Tibial artery (tissue), 4 donors: Measurements from ENCODE around the gene EGF.

Source experiments
- DNase-seq, 2 donors: peaks; one replicate each; pipeline ENCODE4 v3.0.0-alpha.2; 2019
- H3K27ac ChIP-seq, 2 donors: fragments of 200-600 bp; sonication (generic) in 1 of 2; 1 replicate in 1 of 2; 2 replicates in 1 of 2; pipeline ENCODE4 v1.5.1; 2018 to 2019; ENCODE audit warnings: mild to moderate bottlenecking in 1 of 2
- H3K27me3 ChIP-seq, 2 donors: fragments of 200-600 bp; sonication (generic) in 1 of 2; one replicate each; pipeline versions ENCODE4 v1.5.1 to v1.6.0; 2016 to 2019
- H3K36me3 ChIP-seq, 3 donors: fragments of 200-600 bp; sonication (generic) in 2 of 3; one replicate each; pipeline ENCODE4 v1.5.1; 2016 to 2019; ENCODE audit warnings: mild to moderate bottlenecking in 2 of 3
- H3K4me1 ChIP-seq, 4 donors: fragments of 200-600 bp; sonication (generic) in 2 of 4; 1 replicate in 3 of 4; 2 replicates in 1 of 4; pipeline ENCODE4 v1.5.1; 2016 to 2019
- H3K4me3 ChIP-seq, 2 donors: fragments of 200-600 bp; sonication (generic) in 1 of 2; 1 replicate in 1 of 2; 2 replicates in 1 of 2; pipeline ENCODE4 v1.5.1; 2018 to 2019; ENCODE audit warnings: mild to moderate bottlenecking in 2 of 2
- H3K9me3 ChIP-seq, 3 donors: fragments of 200-600 bp; sonication (generic) in 1 of 3; one replicate each; pipeline ENCODE4 v1.5.1; 2016 to 2019
- CTCF ChIP-seq, 2 experiments: fragments of 200-600 bp in 1 of 2; fragments of 450-650 bp in 1 of 2; IDR thresholded peaks; one replicate each; pipeline ENCODE4 v1.5.1; 2017 to 2019; ENCODE audit warnings: antibody characterized with exemption in 2 of 2, mild to moderate bottlenecking in 1 of 2, moderate library complexity in 1 of 2
- intact Hi-C: fragments of 100-400 bp; cut with DNase I; formaldehyde crosslinking; loops from one replicate; pipeline ENCODE4 v1.15.0; 2023; ENCODE audit warnings: low total_unique reads

The EGF gene

GRCh38 chr4:109962401-109962800 is 49.7 kb downstream of the EGF start:
- Histone ChIP-seq H3K27ac (no peak overlapping the region), H3K4me1 (no peaks in the 10 kb centered on the region), H3K36me3 (no peaks in the 10 kb centered on the region), H3K4me3 (no peak overlapping the region), H3K27me3 (no peaks in the 10 kb centered on the region), H3K9me3 (no peaks in the 10 kb centered on the region)
- intact Hi-C loops, result no loop called here
- DNase-seq, result no peak
- TF ChIP-seq CTCF (IDR thresholded peaks at IDR 0.05), result no peak

- Histone ChIP-seq H3K27ac (no peak overlapping the region), H3K4me3 (no peak overlapping the region), H3K4me1 (no peaks in the 10 kb centered on the region), H3K27me3 (peaks cover 0 to 5% of the 10 kb centered on the region in 2 donors), H3K9me3 (no peaks in the 10 kb centered on the region), H3K36me3 (no peaks in the 10 kb centered on the region)
- intact Hi-C loops, result no loop called here
- no peak for TF ChIP-seq CTCF (IDR thresholded peaks at IDR 0.05)
- no peak for DNase-seq
These were observed 54.3 kb downstream of the EGF start for GRCh38 chr4:109966891-109967481.

- H3K27ac ChIP-seq, result no peak overlapping the region
- intact Hi-C loops, result no loop called here
- no peak for DNase-seq
These were observed 55.3 kb downstream of the EGF start for GRCh38 chr4:109967798-109968520.

GRCh38 chr4:109969087-109969486 is 56.4 kb downstream of the EGF start:
- no peak for TF ChIP-seq CTCF (IDR thresholded peaks at IDR 0.05)
- intact Hi-C loops, result no loop called here
- no peak overlapping the region for H3K4me3 ChIP-seq

More at GRCh38 chr4:109967798-109968520, 55.3 kb downstream of the EGF start:
- no peak for TF ChIP-seq CTCF (IDR thresholded peaks at IDR 0.05)
- Histone ChIP-seq H3K27me3 (peaks cover 0 to 5% of the 10 kb centered on the region in 2 donors), H3K36me3 (no peaks in the 10 kb centered on the region), H3K4me1 (no peaks in the 10 kb centered on the region), H3K9me3 (no peaks in the 10 kb centered on the region), H3K4me3 (no peak overlapping the region)

GRCh38 chr4:109969919-109970318 is 57.2 kb downstream of the EGF start:
- intact Hi-C loops, result no loop called here
- DNase-seq, result no peak
- Histone ChIP-seq H3K36me3 (no peaks in the 10 kb centered on the region), H3K9me3 (no peaks in the 10 kb centered on the region), H3K4me3 (no peak overlapping the region), H3K4me1 (no peaks in the 10 kb centered on the region), H3K27me3 (peaks cover 0 to 5% of the 10 kb centered on the region in 2 donors), H3K27ac (no peak overlapping the region)
- no peak for TF ChIP-seq CTCF (IDR thresholded peaks at IDR 0.05)

More at GRCh38 chr4:109969087-109969486, 56.4 kb downstream of the EGF start:
- no peaks in the 10 kb centered on the region for H3K4me1 ChIP-seq
- H3K27ac ChIP-seq, result no peak overlapping the region
- DNase-seq, result no peak
- H3K9me3 ChIP-seq, result no peaks in the 10 kb centered on the region
- no peaks in the 10 kb centered on the region for H3K36me3 ChIP-seq
- peaks cover 0 to 5% of the 10 kb centered on the region in 2 donors for H3K27me3 ChIP-seq
